GM12872 (cell line): ENCODE data around the gene SYNDIG1.

ENCODE experiments used
- CTCF ChIP-seq: IDR thresholded peaks from 3 replicates; pipeline ENCODE4 v1.5.1; 2011; ENCODE audit warnings: low read depth, mild to moderate bottlenecking, low read length, moderate library complexity; ENCODE audit not compliant: insufficient read depth

SYNDIG1 gene

GRCh38 chr20:24637087-24637486, 167.7 kb downstream of the SYNDIG1 start:
- TF ChIP-seq CTCF = no peak

- no peak for TF ChIP-seq CTCF
Observed at GRCh38 chr20:24637941-24638340, 168.5 kb downstream of the SYNDIG1 start.

GRCh38 chr20:24638591-24639548, 169.4 kb downstream of the SYNDIG1 start:
- no peak for TF ChIP-seq CTCF

- no peak for TF ChIP-seq CTCF
Observed at GRCh38 chr20:24640276-24640675, 170.8 kb downstream of the SYNDIG1 start.

- no peak for TF ChIP-seq CTCF
Observed at GRCh38 chr20:24640686-24641085, 171.3 kb downstream of the SYNDIG1 start.

DNA sequence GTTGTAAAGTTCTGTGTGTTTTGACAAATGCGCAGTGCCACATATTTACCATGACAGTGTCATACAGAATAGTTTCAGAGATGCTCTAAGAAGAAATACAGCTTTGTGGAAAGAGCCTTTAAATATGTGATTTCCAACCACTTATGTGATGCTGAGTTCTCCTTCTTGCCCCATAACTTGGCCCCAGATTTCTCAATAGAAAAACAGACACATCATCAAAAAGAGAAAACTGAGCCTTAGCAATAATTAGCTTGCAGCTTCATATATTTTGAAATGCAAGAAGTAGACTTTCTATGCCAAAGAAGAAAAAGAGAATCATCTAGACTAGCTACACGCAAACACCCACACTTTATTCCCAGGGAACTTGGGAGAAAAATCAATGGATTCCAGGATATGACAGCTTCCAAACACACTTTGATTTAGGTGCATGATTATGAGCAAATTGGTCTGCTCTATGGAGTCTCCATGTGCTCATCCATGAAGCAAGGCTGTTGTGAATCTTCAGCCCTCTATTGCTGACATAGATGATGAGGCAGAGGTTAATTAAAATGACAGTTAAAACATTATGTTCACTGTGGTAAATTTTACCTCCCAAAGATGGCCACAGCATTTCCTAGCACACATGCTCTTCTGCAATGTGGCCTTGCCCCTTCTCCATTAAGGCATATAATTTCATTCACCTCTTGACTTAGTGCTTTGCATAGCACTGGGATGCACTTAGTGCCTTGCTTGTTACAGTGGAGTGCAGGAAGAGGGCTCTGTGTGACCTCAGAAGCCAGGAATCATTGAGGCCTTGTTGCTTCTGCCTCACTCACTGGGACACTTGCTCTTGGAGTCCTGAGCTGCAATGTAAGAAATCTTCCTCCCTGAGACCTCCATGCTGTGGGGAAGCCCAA, 174.6 kb downstream of the SYNDIG1 start:
- TF ChIP-seq CTCF = no peak

DNA sequence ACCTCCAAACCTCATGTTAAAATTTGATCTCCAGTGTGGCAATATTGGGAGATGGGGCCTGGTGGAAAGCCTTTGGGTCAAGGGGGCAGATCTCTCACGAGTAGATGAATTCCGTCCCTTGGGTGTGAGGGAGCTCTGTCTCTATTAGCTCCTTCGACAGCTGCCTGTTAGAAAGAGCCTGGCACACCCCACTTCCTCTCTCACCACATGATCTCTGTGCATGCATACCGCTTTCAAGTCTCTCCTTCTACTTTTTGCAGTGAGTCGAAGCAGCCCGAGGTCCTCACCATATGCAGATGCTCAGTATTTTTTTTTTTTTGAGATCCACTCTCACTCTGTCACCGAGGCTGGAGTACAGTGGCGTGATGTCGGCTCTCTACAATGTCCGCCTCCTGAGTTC, 176.9 kb downstream of the SYNDIG1 start:
- TF ChIP-seq CTCF = no peak
